ENCODE results near the gene ANKIB1.

DNA sequence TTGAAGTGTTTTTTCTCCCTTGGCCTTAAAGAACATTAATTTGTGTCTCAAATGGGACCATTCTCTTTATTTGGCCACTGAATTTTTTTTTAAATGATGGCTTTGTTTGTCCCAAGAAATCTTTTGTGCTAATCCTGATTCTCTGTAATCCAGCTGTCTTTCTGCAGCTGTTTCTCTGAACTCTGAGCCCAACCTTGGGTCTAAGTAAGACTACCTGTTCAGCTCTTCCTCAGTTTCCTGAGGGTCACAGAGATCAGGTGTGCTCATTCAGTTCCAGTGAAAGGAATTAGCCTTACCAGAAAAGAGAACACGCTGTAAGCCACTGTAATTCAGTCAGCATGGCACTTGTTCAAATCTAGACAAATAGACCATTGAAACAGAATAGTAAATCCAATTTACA, 94.2 kb downstream of the ANKIB1 start:
- TF ChIP-seq, protein P1, sequence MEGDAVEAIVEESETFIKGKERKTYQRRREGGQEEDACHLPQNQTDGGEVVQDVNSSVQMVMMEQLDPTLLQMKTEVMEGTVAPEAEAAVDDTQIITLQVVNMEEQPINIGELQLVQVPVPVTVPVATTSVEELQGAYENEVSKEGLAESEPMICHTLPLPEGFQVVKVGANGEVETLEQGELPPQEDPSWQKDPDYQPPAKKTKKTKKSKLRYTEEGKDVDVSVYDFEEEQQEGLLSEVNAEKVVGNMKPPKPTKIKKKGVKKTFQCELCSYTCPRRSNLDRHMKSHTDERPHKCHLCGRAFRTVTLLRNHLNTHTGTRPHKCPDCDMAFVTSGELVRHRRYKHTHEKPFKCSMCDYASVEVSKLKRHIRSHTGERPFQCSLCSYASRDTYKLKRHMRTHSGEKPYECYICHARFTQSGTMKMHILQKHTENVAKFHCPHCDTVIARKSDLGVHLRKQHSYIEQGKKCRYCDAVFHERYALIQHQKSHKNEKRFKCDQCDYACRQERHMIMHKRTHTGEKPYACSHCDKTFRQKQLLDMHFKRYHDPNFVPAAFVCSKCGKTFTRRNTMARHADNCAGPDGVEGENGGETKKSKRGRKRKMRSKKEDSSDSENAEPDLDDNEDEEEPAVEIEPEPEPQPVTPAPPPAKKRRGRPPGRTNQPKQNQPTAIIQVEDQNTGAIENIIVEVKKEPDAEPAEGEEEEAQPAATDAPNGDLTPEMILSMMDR (IDR thresholded peaks at IDR 0.05 in 4 of 5, conservative IDR thresholded peaks at IDR 0.05 in 1 of 5) = no peak
- TF ChIP-seq POLR2A (IDR thresholded peaks at IDR 0.05) = no peak
